ENCODE results near the gene SUSD1.

GRCh38 chr9:112162621-112163413 lies 12.3 kb downstream of the SUSD1 start:
- peak; percentile 25; the same call in 1 of the 2 replicates for TF ChIP-seq RCOR1 (IDR thresholded peaks at IDR 0.05; ENCODE audit: low read length)
- no peak for TF ChIP-seq POLR2AphosphoS5 (IDR thresholded peaks at IDR 0.05; ENCODE audit: low read depth, low read length)
- no peak for TF ChIP-seq CTCF (IDR thresholded peaks at IDR 0.05)
- no peak; a peak in 1 of 4 replicates for TF ChIP-seq EP300 (IDR thresholded peaks at IDR 0.05; ENCODE audit: borderline replicate concordance in 1 of 2, low read depth in 1 of 2, low read length in 1 of 2)
- no peak for TF ChIP-seq EZH2phosphoT487 (IDR thresholded peaks at IDR 0.05; ENCODE audit: borderline replicate concordance, low read depth)
- TF ChIP-seq YY1 (IDR thresholded peaks at IDR 0.05; ENCODE audit: low read depth) = no peak
- TF ChIP-seq REST (IDR thresholded peaks at IDR 0.05; ENCODE audit: low read depth, low read length) = no peak
- TF ChIP-seq, protein P1, sequence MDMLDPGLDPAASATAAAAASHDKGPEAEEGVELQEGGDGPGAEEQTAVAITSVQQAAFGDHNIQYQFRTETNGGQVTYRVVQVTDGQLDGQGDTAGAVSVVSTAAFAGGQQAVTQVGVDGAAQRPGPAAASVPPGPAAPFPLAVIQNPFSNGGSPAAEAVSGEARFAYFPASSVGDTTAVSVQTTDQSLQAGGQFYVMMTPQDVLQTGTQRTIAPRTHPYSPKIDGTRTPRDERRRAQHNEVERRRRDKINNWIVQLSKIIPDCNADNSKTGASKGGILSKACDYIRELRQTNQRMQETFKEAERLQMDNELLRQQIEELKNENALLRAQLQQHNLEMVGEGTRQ (IDR thresholded peaks at IDR 0.05; ENCODE audit: borderline replicate concordance, low read depth, low read length) = no peak
- TF ChIP-seq TCF12 (IDR thresholded peaks at IDR 0.05) = no peak
- TF ChIP-seq GABPA (IDR thresholded peaks at IDR 0.05; ENCODE audit: low read depth) = no peak
- no peak for TF ChIP-seq FOXM1 (IDR thresholded peaks at IDR 0.05; ENCODE audit: low read depth)
- no peak for TF ChIP-seq SIN3A (IDR thresholded peaks at IDR 0.05; ENCODE audit: borderline replicate concordance, low read depth, low read length)
- peak; percentile 58 for TF ChIP-seq GATA2 (CRISPR knock-in tag; IDR thresholded peaks at IDR 0.05)

All from SK-N-SH (cell line).